HepG2 (cell line): ENCODE results near the gene MT1F. TPM values are rescaled to one million over a fixed set of nuclear protein-coding genes. Genes with fewer than 3 reads are reported as not detected.
A peak's percentile ranks its signal among the peaks of the same experiment; 100 is the strongest.

Source experiments
- CAMTA2 ChIP-seq: sonication (generic); formaldehyde crosslinking; IDR thresholded peaks from 2 replicates; pipeline ENCODE4 v1.4.0; 2020; ENCODE audit warnings: mild to moderate bottlenecking, missing genetic modification reagents, borderline replicate concordance
- CHD2 ChIP-seq: IDR thresholded peaks from 2 replicates; pipeline ENCODE4 v1.6.1; 2011; ENCODE audit warnings: low read depth, low read length, improper control_type of control experiment
- LCORL ChIP-seq, 2 experiments: fragments of 450-650 bp in 1 of 2; sonication (generic) in 1 of 2; formaldehyde crosslinking in 1 of 2; IDR thresholded peaks; 2 replicates each; pipeline versions ENCODE4 v1.5.0 to v1.6.1; 2017 to 2020; ENCODE audit warnings: antibody characterized with exemption in 1 of 2, missing genetic modification reagents in 1 of 2
- MAFG ChIP-seq: sonication (generic); formaldehyde crosslinking; IDR thresholded peaks from 2 replicates; pipeline ENCODE4 v1.5.1; 2020; ENCODE audit warnings: mild to moderate bottlenecking, missing genetic modification reagents
- ZFP41 ChIP-seq: sonication (generic); formaldehyde crosslinking; IDR thresholded peaks from 2 replicates; pipeline ENCODE4 v1.4.0; 2020; ENCODE audit warnings: mild to moderate bottlenecking, missing genetic modification reagents, borderline replicate concordance
- ZNF451 ChIP-seq: sonication (generic); formaldehyde crosslinking; IDR thresholded peaks from 2 replicates; pipeline ENCODE4 v1.5.0; 2020; ENCODE audit warnings: mild to moderate bottlenecking, missing genetic modification reagents
- ZNF550 ChIP-seq: sonication (generic); formaldehyde crosslinking; IDR thresholded peaks from 2 replicates; pipeline ENCODE4 v1.4.0; 2020; ENCODE audit warnings: mild to moderate bottlenecking, missing genetic modification reagents, borderline replicate concordance
- polyA plus RNA-seq, 8 experiments: library from polyadenylated mRNA; depleted of rRNA in 3 of 8; stranded (reverse) in 7 of 8; unstranded in 1 of 8; fragments of >200 nt; fragmentation: Illumina TruSeq in 4 of 8; extraction: Trizol in 4 of 8; gene quantifications; 2 replicates each; pipeline versions ENCODE4 v1.2.1 to v1.2.3, GENCODE V29; 2011 to 2016; ENCODE audit warnings: low read depth in 4 of 8, missing spikeins in 1 of 8, mixed read lengths in 1 of 8; ENCODE audit not compliant: insufficient read depth in 1 of 8
- total RNA-seq, 5 experiments: library from RNA; depleted of rRNA; stranded (reverse); fragments of >200 nt; fragmentation: Illumina TruSeq; extraction: Trizol; gene quantifications; 2 replicates each; pipeline ENCODE4 v1.2.3, GENCODE V29; 2016; ENCODE audit warnings: low read depth in 1 of 5
- TF ChIP-seq, protein P1 (sequence below), 2 experiments: IDR thresholded peaks; 2 replicates each; pipeline ENCODE4 v1.6.1; 2011 to 2012; ENCODE audit warnings: low read length in 2 of 2, borderline replicate concordance in 1 of 2, low read depth in 1 of 2, mild to moderate bottlenecking in 1 of 2, moderate library complexity in 1 of 2
- TF ChIP-seq, protein P2 (sequence below): sonication (generic); formaldehyde crosslinking; IDR thresholded peaks from 2 replicates; pipeline ENCODE4 v1.4.0; 2020; ENCODE audit warnings: missing genetic modification reagents
- TF ChIP-seq, protein P3 (sequence below): IDR thresholded peaks from 2 replicates; pipeline ENCODE4 v1.6.1; 2016; ENCODE audit warnings: low read depth
- TF ChIP-seq, protein P4 (sequence below): sonication (generic); formaldehyde crosslinking; IDR thresholded peaks from 2 replicates; pipeline ENCODE4 v1.4.0; 2020; ENCODE audit warnings: mild to moderate bottlenecking, missing genetic modification reagents
- TF ChIP-seq, protein P5 (sequence below): sonication (generic); formaldehyde crosslinking; IDR thresholded peaks from 2 replicates; pipeline ENCODE4 v1.4.0; 2020; ENCODE audit warnings: missing genetic modification reagents
- TF ChIP-seq, protein P6 (sequence below): sonication (generic); formaldehyde crosslinking; IDR thresholded peaks from 2 replicates; pipeline ENCODE4 v1.9.0; 2021; ENCODE audit warnings: missing genetic modification reagents, borderline replicate concordance

The MT1F gene
- total and polyA plus RNA-seq, 2 of the 13 experiments (the other 11 are each of a cell fraction or from before 2014, with no cell fraction given) = 1.9 to 169 TPM

DNA sequence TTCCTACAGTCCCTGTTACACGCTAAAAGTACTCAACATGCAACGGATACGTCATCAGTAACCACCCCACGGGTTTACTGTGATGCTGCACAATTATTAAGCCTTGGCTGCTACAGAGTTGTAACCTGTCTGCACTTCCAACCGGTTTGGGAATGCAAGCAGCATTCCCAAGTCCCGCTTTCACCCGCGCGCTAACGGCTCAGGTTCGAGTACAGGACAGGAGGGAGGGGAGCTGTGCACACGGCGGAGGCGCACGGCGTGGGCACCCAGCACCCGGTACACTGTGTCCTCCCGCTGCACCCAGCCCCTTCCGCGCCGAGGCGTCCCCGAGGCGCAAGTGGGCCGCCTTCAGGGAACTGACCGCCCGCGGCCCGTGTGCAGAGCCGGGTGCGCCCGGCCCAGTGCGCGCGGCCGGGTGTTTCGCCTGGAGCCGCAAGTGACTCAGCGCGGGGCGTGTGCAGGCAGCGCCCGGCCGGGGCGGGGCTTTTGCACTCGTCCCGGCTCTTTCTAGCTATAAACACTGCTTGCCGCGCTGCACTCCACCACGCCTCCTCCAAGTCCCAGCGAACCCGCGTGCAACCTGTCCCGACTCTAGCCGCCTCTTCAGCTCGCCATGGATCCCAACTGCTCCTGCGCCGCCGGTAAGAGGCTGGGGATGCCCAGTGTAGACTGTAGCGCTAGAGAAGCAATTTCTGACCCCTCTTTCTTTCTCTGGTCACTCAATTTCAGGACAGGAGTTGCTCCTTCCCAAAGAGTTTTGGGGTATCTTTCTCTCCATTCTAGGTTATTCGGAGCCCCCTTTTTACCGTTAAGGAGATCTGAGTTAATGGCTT, 49.5 kb upstream of the MT1F start, which contains the start of gene MT2A (continued):
- TF ChIP-seq, protein P1, sequence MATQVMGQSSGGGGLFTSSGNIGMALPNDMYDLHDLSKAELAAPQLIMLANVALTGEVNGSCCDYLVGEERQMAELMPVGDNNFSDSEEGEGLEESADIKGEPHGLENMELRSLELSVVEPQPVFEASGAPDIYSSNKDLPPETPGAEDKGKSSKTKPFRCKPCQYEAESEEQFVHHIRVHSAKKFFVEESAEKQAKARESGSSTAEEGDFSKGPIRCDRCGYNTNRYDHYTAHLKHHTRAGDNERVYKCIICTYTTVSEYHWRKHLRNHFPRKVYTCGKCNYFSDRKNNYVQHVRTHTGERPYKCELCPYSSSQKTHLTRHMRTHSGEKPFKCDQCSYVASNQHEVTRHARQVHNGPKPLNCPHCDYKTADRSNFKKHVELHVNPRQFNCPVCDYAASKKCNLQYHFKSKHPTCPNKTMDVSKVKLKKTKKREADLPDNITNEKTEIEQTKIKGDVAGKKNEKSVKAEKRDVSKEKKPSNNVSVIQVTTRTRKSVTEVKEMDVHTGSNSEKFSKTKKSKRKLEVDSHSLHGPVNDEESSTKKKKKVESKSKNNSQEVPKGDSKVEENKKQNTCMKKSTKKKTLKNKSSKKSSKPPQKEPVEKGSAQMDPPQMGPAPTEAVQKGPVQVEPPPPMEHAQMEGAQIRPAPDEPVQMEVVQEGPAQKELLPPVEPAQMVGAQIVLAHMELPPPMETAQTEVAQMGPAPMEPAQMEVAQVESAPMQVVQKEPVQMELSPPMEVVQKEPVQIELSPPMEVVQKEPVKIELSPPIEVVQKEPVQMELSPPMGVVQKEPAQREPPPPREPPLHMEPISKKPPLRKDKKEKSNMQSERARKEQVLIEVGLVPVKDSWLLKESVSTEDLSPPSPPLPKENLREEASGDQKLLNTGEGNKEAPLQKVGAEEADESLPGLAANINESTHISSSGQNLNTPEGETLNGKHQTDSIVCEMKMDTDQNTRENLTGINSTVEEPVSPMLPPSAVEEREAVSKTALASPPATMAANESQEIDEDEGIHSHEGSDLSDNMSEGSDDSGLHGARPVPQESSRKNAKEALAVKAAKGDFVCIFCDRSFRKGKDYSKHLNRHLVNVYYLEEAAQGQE (IDR thresholded peaks at IDR 0.05; ENCODE audit: borderline replicate concordance in 1 of 2, low read depth in 1 of 2, low read length in 2 of 2) = peak in 1 of 2 experiments; percentile 59; a peak in 1 of 4 replicates
- TF ChIP-seq ZFP41 (CRISPR knock-in tag) (peak; percentile 40; the same call in 1 of the 2 replicates), CHD2 (no peak), CAMTA2 (CRISPR knock-in tag) (peak; percentile 97), MAFG (CRISPR knock-in tag) (peak; percentile 65; the same call in 1 of the 2 replicates), ZNF451 (no peak), LCORL (IDR thresholded peaks at IDR 0.05) (no peak), LCORL (CRISPR knock-in tag; IDR thresholded peaks at IDR 0.05) (peak; percentile 75; the same call in 1 of the 2 replicates), ZNF550 (CRISPR knock-in tag) (peak; percentile 87; the same call in 1 of the 2 replicates)
- TF ChIP-seq, protein P2, sequence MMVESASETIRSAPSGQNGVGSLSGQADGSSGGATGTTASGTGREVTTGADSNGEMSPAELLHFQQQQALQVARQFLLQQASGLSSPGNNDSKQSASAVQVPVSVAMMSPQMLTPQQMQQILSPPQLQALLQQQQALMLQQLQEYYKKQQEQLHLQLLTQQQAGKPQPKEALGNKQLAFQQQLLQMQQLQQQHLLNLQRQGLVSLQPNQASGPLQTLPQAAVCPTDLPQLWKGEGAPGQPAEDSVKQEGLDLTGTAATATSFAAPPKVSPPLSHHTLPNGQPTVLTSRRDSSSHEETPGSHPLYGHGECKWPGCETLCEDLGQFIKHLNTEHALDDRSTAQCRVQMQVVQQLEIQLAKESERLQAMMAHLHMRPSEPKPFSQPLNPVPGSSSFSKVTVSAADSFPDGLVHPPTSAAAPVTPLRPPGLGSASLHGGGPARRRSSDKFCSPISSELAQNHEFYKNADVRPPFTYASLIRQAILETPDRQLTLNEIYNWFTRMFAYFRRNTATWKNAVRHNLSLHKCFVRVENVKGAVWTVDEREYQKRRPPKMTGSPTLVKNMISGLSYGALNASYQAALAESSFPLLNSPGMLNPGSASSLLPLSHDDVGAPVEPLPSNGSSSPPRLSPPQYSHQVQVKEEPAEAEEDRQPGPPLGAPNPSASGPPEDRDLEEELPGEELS = 0 out of 2 replicates have a peak, but pooled peaks have one; percentile 75
- TF ChIP-seq, protein P3, sequence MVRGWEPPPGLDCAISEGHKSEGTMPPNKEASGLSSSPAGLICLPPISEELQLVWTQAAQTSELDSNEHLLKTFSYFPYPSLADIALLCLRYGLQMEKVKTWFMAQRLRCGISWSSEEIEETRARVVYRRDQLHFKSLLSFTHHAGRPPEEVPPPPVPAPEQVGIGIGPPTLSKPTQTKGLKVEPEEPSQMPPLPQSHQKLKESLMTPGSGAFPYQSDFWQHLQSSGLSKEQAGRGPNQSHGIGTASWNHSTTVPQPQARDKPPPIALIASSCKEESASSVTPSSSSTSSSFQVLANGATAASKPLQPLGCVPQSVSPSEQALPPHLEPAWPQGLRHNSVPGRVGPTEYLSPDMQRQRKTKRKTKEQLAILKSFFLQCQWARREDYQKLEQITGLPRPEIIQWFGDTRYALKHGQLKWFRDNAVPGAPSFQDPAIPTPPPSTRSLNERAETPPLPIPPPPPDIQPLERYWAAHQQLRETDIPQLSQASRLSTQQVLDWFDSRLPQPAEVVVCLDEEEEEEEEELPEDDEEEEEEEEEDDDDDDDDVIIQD (CRISPR knock-in tag) = no peak
- TF ChIP-seq, protein P4, sequence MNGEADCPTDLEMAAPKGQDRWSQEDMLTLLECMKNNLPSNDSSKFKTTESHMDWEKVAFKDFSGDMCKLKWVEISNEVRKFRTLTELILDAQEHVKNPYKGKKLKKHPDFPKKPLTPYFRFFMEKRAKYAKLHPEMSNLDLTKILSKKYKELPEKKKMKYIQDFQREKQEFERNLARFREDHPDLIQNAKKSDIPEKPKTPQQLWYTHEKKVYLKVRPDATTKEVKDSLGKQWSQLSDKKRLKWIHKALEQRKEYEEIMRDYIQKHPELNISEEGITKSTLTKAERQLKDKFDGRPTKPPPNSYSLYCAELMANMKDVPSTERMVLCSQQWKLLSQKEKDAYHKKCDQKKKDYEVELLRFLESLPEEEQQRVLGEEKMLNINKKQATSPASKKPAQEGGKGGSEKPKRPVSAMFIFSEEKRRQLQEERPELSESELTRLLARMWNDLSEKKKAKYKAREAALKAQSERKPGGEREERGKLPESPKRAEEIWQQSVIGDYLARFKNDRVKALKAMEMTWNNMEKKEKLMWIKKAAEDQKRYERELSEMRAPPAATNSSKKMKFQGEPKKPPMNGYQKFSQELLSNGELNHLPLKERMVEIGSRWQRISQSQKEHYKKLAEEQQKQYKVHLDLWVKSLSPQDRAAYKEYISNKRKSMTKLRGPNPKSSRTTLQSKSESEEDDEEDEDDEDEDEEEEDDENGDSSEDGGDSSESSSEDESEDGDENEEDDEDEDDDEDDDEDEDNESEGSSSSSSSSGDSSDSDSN (CRISPR knock-in tag) = peak; percentile 84; the same call in 1 of the 2 replicates
- TF ChIP-seq, protein P5, sequence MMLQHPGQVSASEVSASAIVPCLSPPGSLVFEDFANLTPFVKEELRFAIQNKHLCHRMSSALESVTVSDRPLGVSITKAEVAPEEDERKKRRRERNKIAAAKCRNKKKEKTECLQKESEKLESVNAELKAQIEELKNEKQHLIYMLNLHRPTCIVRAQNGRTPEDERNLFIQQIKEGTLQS (CRISPR knock-in tag) = peak; percentile 93
- TF ChIP-seq, protein P6, sequence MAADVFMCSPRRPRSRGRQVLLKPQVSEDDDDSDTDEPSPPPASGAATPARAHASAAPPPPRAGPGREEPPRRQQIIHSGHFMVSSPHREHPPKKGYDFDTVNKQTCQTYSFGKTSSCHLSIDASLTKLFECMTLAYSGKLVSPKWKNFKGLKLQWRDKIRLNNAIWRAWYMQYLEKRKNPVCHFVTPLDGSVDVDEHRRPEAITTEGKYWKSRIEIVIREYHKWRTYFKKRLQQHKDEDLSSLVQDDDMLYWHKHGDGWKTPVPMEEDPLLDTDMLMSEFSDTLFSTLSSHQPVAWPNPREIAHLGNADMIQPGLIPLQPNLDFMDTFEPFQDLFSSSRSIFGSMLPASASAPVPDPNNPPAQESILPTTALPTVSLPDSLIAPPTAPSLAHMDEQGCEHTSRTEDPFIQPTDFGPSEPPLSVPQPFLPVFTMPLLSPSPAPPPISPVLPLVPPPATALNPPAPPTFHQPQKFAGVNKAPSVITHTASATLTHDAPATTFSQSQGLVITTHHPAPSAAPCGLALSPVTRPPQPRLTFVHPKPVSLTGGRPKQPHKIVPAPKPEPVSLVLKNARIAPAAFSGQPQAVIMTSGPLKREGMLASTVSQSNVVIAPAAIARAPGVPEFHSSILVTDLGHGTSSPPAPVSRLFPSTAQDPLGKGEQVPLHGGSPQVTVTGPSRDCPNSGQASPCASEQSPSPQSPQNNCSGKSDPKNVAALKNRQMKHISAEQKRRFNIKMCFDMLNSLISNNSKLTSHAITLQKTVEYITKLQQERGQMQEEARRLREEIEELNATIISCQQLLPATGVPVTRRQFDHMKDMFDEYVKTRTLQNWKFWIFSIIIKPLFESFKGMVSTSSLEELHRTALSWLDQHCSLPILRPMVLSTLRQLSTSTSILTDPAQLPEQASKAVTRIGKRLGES (CRISPR knock-in tag) = 0 out of 2 replicates have a peak, but pooled peaks have one; percentile 7
